NOMO-1 treated with DMSO at 0.1 percent for 48 hours (cell line): ENCODE measurements around the gene MAML1.
A peak's percentile ranks its signal among the peaks of the same experiment; 100 is the strongest.

Experiments used
- DNase-seq: peaks from one replicate; lab custom pipeline; 2025; ENCODE audit not compliant: unreplicated experiment; lab: John Stamatoyannopoulos, UW

Gene MAML1

GRCh38 chr5:179802207-179802883, 69.7 kb downstream of the MAML1 start:
- no peak for DNase-seq

GRCh38 chr5:179802950-179803562, 70.4 kb downstream of the MAML1 start:
- DNase-seq: no peak

- DNase-seq: peak; percentile 56
These were observed 71.3 kb downstream of the MAML1 start for GRCh38 chr5:179803651-179804554.

- no peak for DNase-seq
These were observed 71.9 kb downstream of the MAML1 start for GRCh38 chr5:179804555-179804947.

- DNase-seq: no peak
These were observed 72.5 kb downstream of the MAML1 start for GRCh38 chr5:179805070-179805528.

- DNase-seq: peak; percentile 16
These were observed 73.1 kb downstream of the MAML1 start for GRCh38 chr5:179805529-179806249.

GRCh38 chr5:179806250-179807048, 73.8 kb downstream of the MAML1 start, which contains the start of gene MGAT4B:
Gene MGAT4B (minus strand): TSS chr5:179806866. CDS start chr5:179806583, 283 bp downstream.
- DNase-seq: peak; percentile 71

GRCh38 chr5:179812135-179812825, 79.7 kb downstream of the MAML1 start:
- DNase-seq: no peak

GRCh38 chr5:179812997-179813607, 80.5 kb downstream of the MAML1 start:
- DNase-seq: no peak

- no peak for DNase-seq
These were observed 81.5 kb downstream of the MAML1 start for GRCh38 chr5:179814090-179814489.

GRCh38 chr5:179815491-179816249, 83.0 kb downstream of the MAML1 start:
- no peak for DNase-seq

GRCh38 chr5:179816401-179816795, 83.8 kb downstream of the MAML1 start:
- DNase-seq: no peak

GRCh38 chr5:179816796-179817469, 84.3 kb downstream of the MAML1 start:
- DNase-seq: no peak

- DNase-seq: no peak
These were observed 84.8 kb downstream of the MAML1 start for GRCh38 chr5:179817470-179817840.

- no peak for DNase-seq
These were observed 85.5 kb downstream of the MAML1 start for GRCh38 chr5:179817890-179818745.

- DNase-seq: peak; percentile 93
These were observed 86.2 kb downstream of the MAML1 start for GRCh38 chr5:179818746-179819295.
